Upper lobe of left lung (tissue), 6 donors: Measurements from ENCODE around the gene SMAD2. TPM values are rescaled to one million over a fixed set of nuclear protein-coding genes. Genes with fewer than 3 reads are reported as not detected.

ENCODE experiments used
- ATAC-seq, 2 donors: fragments of 200-7000 bp; cut with Tn5 transposase; one replicate each; pipeline ENCODE4 v1.9.1; 2022; ENCODE audit warnings: mild to moderate bottlenecking in 2 of 2, moderate library complexity in 2 of 2; ENCODE audit not compliant: low FRiP score in 2 of 2
- DNase-seq, 2 donors: peaks; one replicate each; pipeline ENCODE4 v3.0.0-alpha.2; 2019 to 2020
- H3K27ac ChIP-seq, 4 donors: fragments of 200-600 bp; sonication (generic); one replicate each; pipeline ENCODE4 v1.5.1; 2016 to 2019
- H3K27me3 ChIP-seq, 4 donors: fragments of 200-600 bp; sonication (generic); one replicate each; pipeline ENCODE4 v1.5.1; 2017 to 2019
- H3K36me3 ChIP-seq, 4 donors: fragments of 200-600 bp; sonication (generic); one replicate each; pipeline ENCODE4 v1.5.1; 2016 to 2019
- H3K4me1 ChIP-seq, 4 donors: fragments of 200-600 bp; sonication (generic); one replicate each; pipeline ENCODE4 v1.5.1; 2018 to 2019
- H3K4me3 ChIP-seq, 4 donors: fragments of 200-600 bp; sonication (generic); one replicate each; pipeline ENCODE4 v1.5.1; 2017 to 2019; ENCODE audit warnings: mild to moderate bottlenecking in 2 of 4, moderate library complexity in 1 of 4
- H3K9me3 ChIP-seq, 4 donors: fragments of 200-600 bp; sonication (generic); one replicate each; pipeline ENCODE4 v1.5.1; 2018 to 2019
- EP300 ChIP-seq, 4 donors: sonication (generic); formaldehyde crosslinking; IDR thresholded peaks; one replicate each; pipeline ENCODE4 v1.5.1; 2017; ENCODE audit warnings: antibody characterized with exemption in 4 of 4, control low read depth in 2 of 4
- POLR2A ChIP-seq, 4 donors: fragments of 450-650 bp; IDR thresholded peaks; one replicate each; pipeline ENCODE4 v1.5.1; 2016 to 2017; ENCODE audit warnings: antibody characterized with exemption in 4 of 4, mild to moderate bottlenecking in 2 of 4
- POLR2AphosphoS5 ChIP-seq, 2 donors: sonication (generic); formaldehyde crosslinking; IDR thresholded peaks; one replicate each; pipeline ENCODE4 v1.5.1; 2017; ENCODE audit warnings: antibody characterized with exemption in 2 of 2
- WGBS, 2 donors: methylation state at CpG; one replicate each; pipeline ENCODE4 v1.1.5; 2017 to 2018; 5-methylcytosine and 5-hydroxymethylcytosine counted together
- total RNA-seq, 6 donors: library from RNA; depleted of rRNA in 4 of 6; stranded (reverse); fragments of >200 nt in 4 of 6; gene quantifications; one replicate each; pipeline versions ENCODE4 v1.1.0 to v1.2.1, GENCODE V29; 2016 to 2021
- TF ChIP-seq, protein P1 (sequence below), 6 experiments: fragments of 450-650 bp in 4 of 6; fragments of 200-600 bp in 2 of 6; sonication (generic) in 2 of 6; IDR thresholded peaks; one replicate each; pipeline ENCODE4 v1.5.1; 2016 to 2019; ENCODE audit warnings: antibody characterized with exemption in 6 of 6
- donor health status: DM: no; HTN: no; CAD: no; lungs with moderate emphysema.
- donor health status: DM: no; HTN: yes; CAD: no; lungs with severe emphysema.

The SMAD2 gene
- total RNA-seq, 6 donors from 2014 or later, result 52.1 to 151 (median 97.8) TPM

GRCh38 chr18:47935321-47936055 lies 5.0 kb upstream of the SMAD2 start:
- Histone ChIP-seq H3K36me3 (no peaks in the 10 kb centered on the region), H3K27ac (no peak overlapping the region), H3K27me3 (no peaks in the 10 kb centered on the region), H3K4me1 (peaks cover 0 to 16% (median 6%) of the 10 kb centered on the region in 4 donors), H3K4me3 (no peak overlapping the region), H3K9me3 (no peaks in the 10 kb centered on the region)
- DNase-seq (no peak), ATAC-seq (no peak)
- 85 to 90% methylated on average over 1 of the region's 1 CpG for WGBS, 2 donors
- TF ChIP-seq POLR2AphosphoS5 (IDR thresholded peaks at IDR 0.05) (no peak), EP300 (IDR thresholded peaks at IDR 0.05) (no peak), POLR2A (IDR thresholded peaks at IDR 0.05) (no peak)
- TF ChIP-seq, protein P1, sequence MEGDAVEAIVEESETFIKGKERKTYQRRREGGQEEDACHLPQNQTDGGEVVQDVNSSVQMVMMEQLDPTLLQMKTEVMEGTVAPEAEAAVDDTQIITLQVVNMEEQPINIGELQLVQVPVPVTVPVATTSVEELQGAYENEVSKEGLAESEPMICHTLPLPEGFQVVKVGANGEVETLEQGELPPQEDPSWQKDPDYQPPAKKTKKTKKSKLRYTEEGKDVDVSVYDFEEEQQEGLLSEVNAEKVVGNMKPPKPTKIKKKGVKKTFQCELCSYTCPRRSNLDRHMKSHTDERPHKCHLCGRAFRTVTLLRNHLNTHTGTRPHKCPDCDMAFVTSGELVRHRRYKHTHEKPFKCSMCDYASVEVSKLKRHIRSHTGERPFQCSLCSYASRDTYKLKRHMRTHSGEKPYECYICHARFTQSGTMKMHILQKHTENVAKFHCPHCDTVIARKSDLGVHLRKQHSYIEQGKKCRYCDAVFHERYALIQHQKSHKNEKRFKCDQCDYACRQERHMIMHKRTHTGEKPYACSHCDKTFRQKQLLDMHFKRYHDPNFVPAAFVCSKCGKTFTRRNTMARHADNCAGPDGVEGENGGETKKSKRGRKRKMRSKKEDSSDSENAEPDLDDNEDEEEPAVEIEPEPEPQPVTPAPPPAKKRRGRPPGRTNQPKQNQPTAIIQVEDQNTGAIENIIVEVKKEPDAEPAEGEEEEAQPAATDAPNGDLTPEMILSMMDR (IDR thresholded peaks at IDR 0.05), result no peak

DNA sequence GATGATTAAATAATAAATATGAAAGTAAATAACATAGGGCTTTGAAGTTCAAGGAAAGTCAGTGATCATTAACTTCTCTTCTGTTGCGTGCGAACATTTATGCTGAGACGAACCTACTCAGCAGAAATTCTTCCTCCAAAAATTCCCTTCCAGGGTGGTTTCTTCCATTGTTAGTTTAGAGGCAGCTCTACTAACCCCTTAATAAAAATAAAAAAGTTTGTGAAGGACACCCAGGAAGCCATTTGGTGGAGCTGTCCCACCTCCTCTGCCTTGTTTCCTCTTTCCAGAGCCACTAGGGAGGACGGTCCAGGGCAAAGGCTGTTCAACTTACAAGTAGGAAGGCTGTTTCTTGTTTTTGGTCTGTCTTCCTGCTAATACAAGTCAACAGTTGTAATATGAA lies 2.1 kb upstream of the SMAD2 start:
- Histone ChIP-seq H3K9me3 (no peaks in the 10 kb centered on the region), H3K27me3 (no peaks in the 10 kb centered on the region), H3K36me3 (no peaks in the 10 kb centered on the region), H3K27ac (peak overlapping the region in 2 of 4 donors; percentile 96 to 98), H3K4me3 (no peak overlapping the region), H3K4me1 (peaks cover 12 to 36% (median 21%) of the 10 kb centered on the region in 4 donors)
- ATAC-seq (no peak), DNase-seq (peak in 1 of 2 donors; percentile 55)
- TF ChIP-seq, protein P1 (IDR thresholded peaks at IDR 0.05), result peak in 1 of 6 experiments; percentile 12
- no peak for TF ChIP-seq EP300 (IDR thresholded peaks at IDR 0.05)
- WGBS, 2 donors, result 57 to 67% methylated on average over 4 of the region's 4 CpGs

GRCh38 chr18:47932190-47932589 lies 1.7 kb upstream of the SMAD2 start:
- WGBS, 2 donors, result 55 to 68% methylated on average over 10 of the region's 10 CpGs
- TF ChIP-seq POLR2A (IDR thresholded peaks at IDR 0.05), result no peak
- Histone ChIP-seq H3K9me3 (no peaks in the 10 kb centered on the region), H3K27ac (peak overlapping the region; percentile 96 to 99 (median 98)), H3K4me3 (peak overlapping the region in 2 of 4 donors; percentile 55 to 90), H3K36me3 (no peaks in the 10 kb centered on the region), H3K27me3 (no peaks in the 10 kb centered on the region), H3K4me1 (peaks cover 12 to 40% (median 23%) of the 10 kb centered on the region in 4 donors)
- ATAC-seq (no peak), DNase-seq (no peak)

DNA sequence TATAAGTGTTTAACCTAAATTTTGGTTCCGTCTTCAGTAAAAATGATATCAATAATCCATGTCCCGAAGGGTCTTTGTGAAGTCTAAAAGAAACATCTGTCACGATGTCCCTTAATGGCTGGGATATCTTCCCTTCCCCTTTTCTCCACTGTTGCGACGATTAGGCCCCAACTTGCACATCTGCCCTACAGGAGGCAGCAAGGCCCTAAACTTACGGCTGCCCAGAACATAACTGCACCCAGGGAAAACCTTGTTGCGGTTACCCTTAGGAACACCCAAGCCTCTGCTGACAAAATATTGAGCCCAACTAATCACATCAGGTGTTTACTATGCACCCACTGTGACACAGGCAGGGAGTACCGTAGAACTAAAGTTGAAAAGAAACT lies 1.3 kb upstream of the SMAD2 start:
- Histone ChIP-seq H3K27me3 (no peaks in the 10 kb centered on the region), H3K4me3 (peak overlapping the region in 3 of 4 donors; percentile 55 to 94 (median 90)), H3K36me3 (no peaks in the 10 kb centered on the region), H3K27ac (peak overlapping the region; percentile 96 to 99 (median 98)), H3K4me1 (peaks cover 16 to 45% (median 27%) of the 10 kb centered on the region in 4 donors), H3K9me3 (no peaks in the 10 kb centered on the region)
- TF ChIP-seq, protein P1 (IDR thresholded peaks at IDR 0.05), result no peak
- no peak for TF ChIP-seq EP300 (IDR thresholded peaks at IDR 0.05)
- TF ChIP-seq POLR2AphosphoS5 (IDR thresholded peaks at IDR 0.05), result no peak
- TF ChIP-seq POLR2A (IDR thresholded peaks at IDR 0.05), result no peak
- peak in 1 of 2 donors; percentile 51 for DNase-seq
- peak in 1 of 2 donors; percentile 7 for ATAC-seq
- 33 to 48% methylated on average over 8 of the region's 8 CpGs for WGBS, 2 donors

DNA sequence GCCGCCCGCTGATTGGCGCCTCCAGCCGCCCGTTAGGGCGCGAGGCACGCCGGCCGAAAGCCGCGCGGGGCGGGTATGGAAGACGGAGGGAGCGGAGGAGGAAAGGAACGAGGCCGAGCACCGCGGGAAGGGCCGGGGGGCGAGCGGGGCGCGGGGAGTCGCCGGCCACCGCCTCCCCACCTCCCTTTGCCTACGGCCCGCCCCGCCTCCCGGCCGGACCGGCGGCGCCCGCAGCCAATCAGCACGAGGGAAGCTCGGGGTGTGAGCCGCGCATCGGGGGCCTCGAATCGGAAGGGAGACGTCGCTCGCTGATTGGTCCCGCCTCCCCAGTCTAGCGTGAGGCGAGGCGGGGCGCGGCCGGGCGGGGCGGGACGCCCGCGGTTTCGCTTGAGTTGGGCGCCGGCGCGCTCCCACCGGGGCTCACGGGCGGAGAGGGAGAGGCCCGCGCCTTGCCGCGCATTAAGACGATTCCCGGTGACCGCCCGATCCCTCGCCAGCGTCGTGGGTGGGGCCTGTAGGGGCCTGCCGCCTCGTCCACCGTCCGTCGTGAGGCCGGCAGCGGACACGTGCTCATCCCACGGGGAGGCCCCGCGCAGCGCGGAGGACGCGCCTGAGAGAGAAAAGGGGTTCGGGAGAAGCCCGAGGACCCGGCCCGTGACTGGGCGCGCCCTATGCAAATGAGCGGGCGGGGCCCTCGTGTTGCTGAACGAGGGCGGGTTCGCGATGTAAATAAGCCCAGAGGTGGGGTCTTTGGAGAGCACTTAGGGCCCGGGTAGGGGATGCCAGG lies 665 bp upstream of the SMAD2 start:
- TF ChIP-seq, protein P1 (IDR thresholded peaks at IDR 0.05), result peak in 3 of 6 experiments; percentile 5 to 20 (median 12)
- TF ChIP-seq EP300 (IDR thresholded peaks at IDR 0.05) (peak in 1 of 4 donors; percentile 27), POLR2AphosphoS5 (IDR thresholded peaks at IDR 0.05) (peak; percentile 71 to 72), POLR2A (IDR thresholded peaks at IDR 0.05) (peak in 3 of 4 donors; percentile 49 to 93 (median 89))
- H3K9me3 ChIP-seq, result no peaks in the 10 kb centered on the region
- no peaks in the 10 kb centered on the region for H3K36me3 ChIP-seq
- no peaks in the 10 kb centered on the region for H3K27me3 ChIP-seq
- WGBS, 2 donors, result 4 to 14% methylated on average over 15 to 22 of the region's 107 CpGs
- DNase-seq, result peak; percentile 98 to 99
- peak; percentile 96 to 97 for ATAC-seq
- peaks cover 17 to 51% (median 31%) of the 10 kb centered on the region in 4 donors for H3K4me1 ChIP-seq
- H3K27ac ChIP-seq, result peak overlapping the region; percentile 96 to 99 (median 98)
- H3K4me3 ChIP-seq, result peak overlapping the region; percentile 53 to 94 (median 72)
